Natural killer cell (primary cell): Measurements from ENCODE around the gene SCMH1. TPM values are rescaled to one million over a fixed set of nuclear protein-coding genes. Genes with fewer than 3 reads are reported as not detected.

Experiments
- ATAC-seq, 3 donors: fragments of 150-1000 bp in 2 of 3; fragments of 200-7000 bp in 1 of 3; cut with Tn5 transposase; 1 replicate in 1 of 3; 2 replicates in 2 of 3; pipeline ENCODE4 v1.10.0; 2021; ENCODE audit warnings: mild to moderate bottlenecking in 2 of 3, moderate library complexity in 2 of 3
- DNase-seq, 2 donors: peaks; one replicate each; pipeline versions ENCODE4 v3.0.0 to v3.0.0-alpha.2; 2013 to 2021; ENCODE audit warnings: mixed read lengths in 1 of 2
- H3K27ac ChIP-seq: one replicate; pipeline ENCODE4 v1.5.1; 2013; ENCODE audit warnings: mild to moderate bottlenecking, low read length
- H3K27me3 ChIP-seq: one replicate; pipeline ENCODE4 v1.6.1; 2013; ENCODE audit warnings: low read length; ENCODE audit not compliant: control insufficient read depth, insufficient read depth
- H3K36me3 ChIP-seq: one replicate; pipeline ENCODE4 v1.6.1; 2013; ENCODE audit warnings: low read length; ENCODE audit not compliant: control insufficient read depth, insufficient read depth
- H3K4me1 ChIP-seq: one replicate; pipeline ENCODE4 v1.6.1; 2013; ENCODE audit warnings: low read length; ENCODE audit not compliant: control insufficient read depth, insufficient read depth
- H3K4me3 ChIP-seq: one replicate; pipeline ENCODE4 v1.5.1; 2013; ENCODE audit warnings: low read length
- H3K9me3 ChIP-seq: one replicate; pipeline ENCODE4 v1.6.1; 2013; ENCODE audit warnings: low read length; ENCODE audit not compliant: control insufficient read depth, insufficient read depth
- H3K27ac Mint-ChIP-seq, 2 donors: one replicate each; pipeline ENCODE4 v1.8.0; 2022; ENCODE audit warnings: mild to moderate bottlenecking in 2 of 2, mixed read lengths in 2 of 2, moderate library complexity in 1 of 2
- H3K27me3 Mint-ChIP-seq, 2 donors: one replicate each; pipeline ENCODE4 v1.8.0; 2022; ENCODE audit warnings: low read depth in 2 of 2, mixed read lengths in 2 of 2
- H3K36me3 Mint-ChIP-seq: one replicate; pipeline ENCODE4 v1.8.0; 2022; ENCODE audit warnings: mixed read lengths
- H3K4me1 Mint-ChIP-seq, 2 donors: one replicate each; pipeline ENCODE4 v1.8.0; 2022; ENCODE audit warnings: mixed read lengths in 2 of 2
- H3K4me3 Mint-ChIP-seq: one replicate; pipeline ENCODE4 v1.8.0; 2022; ENCODE audit warnings: mild to moderate bottlenecking, moderate library complexity, mixed read lengths
- H3K9me3 Mint-ChIP-seq, 2 donors: one replicate each; pipeline ENCODE4 v1.8.0; 2022; ENCODE audit warnings: mixed read lengths in 2 of 2
- WGBS: methylation state at CpG from one replicate; pipeline ENCODE4 v1.1.7; 2013; ENCODE audit warnings: missing lambda C conversion rate; ENCODE audit not compliant: insufficient coverage; 5-methylcytosine and 5-hydroxymethylcytosine counted together
- intact Hi-C: fragments of 100-400 bp; cut with micrococcal nuclease; formaldehyde crosslinking; loops from one replicate; pipeline ENCODE4 v1.14.2; 2022
- total RNA-seq, 4 donors: library from RNA; stranded (reverse); fragments of 120-200 nt in 1 of 4; gene quantifications; one replicate each; pipeline versions ENCODE4 v1.2.3 to v1.2.4, GENCODE V29; 2013 to 2022
- TF ChIP-seq, protein P1 (sequence below): fragments of 200-600 bp; IDR thresholded peaks from one replicate; pipeline ENCODE4 v1.8.0; 2022; ENCODE audit warnings: antibody characterized with exemption

SCMH1 gene
- total RNA-seq, 3 donors from 2014 or later (not counting 1 experiment from before 2014, with no cell fraction given), result 8.3 to 10.2 (median 9.1) TPM

DNA sequence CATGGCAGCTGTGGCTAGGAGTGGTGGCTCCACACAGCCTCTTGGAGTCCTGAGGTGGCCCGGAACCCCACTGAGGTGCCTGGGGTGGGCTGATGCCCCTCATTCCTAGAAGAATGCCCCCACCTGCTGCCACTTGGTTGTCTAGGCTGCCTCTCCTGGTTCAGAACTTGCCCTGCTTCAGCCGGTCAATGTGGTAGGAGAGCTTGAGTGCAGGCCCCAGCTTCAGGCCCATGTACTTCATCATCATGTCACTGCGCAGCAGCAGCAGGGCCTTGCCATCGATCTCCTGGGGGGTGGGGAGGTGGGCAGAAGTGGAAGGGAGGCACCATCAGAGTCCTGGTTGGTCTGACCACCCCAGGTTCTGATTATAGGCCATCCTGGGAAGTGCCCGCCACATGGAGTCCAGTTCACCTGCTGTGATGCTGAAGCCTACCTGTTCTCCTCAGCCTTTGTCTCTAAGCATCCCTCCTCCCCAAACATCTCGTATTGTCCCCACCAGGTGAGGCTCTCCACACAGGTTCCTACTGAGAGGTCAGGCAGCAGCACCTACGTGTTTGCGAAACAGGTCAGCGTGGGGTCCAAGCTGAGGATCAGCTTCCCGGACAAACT lies 214.0 kb downstream of the SCMH1 start:
- H3K27me3 Mint-ChIP-seq, result no peaks in the 10 kb centered on the region
- peaks cover 18% of the 10 kb centered on the region for H3K36me3 ChIP-seq
- no peak for ATAC-seq
- WGBS, result over 99% methylated on average over 10 of the region's 10 CpGs
- DNase-seq, result no peak
- intact Hi-C loops, result no loop called here
- TF ChIP-seq, protein P1, sequence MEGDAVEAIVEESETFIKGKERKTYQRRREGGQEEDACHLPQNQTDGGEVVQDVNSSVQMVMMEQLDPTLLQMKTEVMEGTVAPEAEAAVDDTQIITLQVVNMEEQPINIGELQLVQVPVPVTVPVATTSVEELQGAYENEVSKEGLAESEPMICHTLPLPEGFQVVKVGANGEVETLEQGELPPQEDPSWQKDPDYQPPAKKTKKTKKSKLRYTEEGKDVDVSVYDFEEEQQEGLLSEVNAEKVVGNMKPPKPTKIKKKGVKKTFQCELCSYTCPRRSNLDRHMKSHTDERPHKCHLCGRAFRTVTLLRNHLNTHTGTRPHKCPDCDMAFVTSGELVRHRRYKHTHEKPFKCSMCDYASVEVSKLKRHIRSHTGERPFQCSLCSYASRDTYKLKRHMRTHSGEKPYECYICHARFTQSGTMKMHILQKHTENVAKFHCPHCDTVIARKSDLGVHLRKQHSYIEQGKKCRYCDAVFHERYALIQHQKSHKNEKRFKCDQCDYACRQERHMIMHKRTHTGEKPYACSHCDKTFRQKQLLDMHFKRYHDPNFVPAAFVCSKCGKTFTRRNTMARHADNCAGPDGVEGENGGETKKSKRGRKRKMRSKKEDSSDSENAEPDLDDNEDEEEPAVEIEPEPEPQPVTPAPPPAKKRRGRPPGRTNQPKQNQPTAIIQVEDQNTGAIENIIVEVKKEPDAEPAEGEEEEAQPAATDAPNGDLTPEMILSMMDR, result no peak
- no peak overlapping the region for H3K27ac Mint-ChIP-seq
- no peaks in the 10 kb centered on the region for H3K9me3 Mint-ChIP-seq
- H3K4me1 ChIP-seq, result peaks cover 8% of the 10 kb centered on the region
- H3K27me3 ChIP-seq, result no peaks in the 10 kb centered on the region
- H3K4me3 ChIP-seq, result no peak overlapping the region
- H3K9me3 ChIP-seq, result no peaks in the 10 kb centered on the region
- no peak overlapping the region for H3K4me3 Mint-ChIP-seq
- H3K27ac ChIP-seq, result no peak overlapping the region
- H3K36me3 Mint-ChIP-seq, result no peaks in the 10 kb centered on the region
- H3K4me1 Mint-ChIP-seq, result peaks cover 5 to 7% of the 10 kb centered on the region in 2 donors

GRCh38 chr1:41025979-41026819 lies 215.9 kb downstream of the SCMH1 start:
- Histone ChIP-seq H3K4me3 (no peak overlapping the region), H3K36me3 (peaks cover 12% of the 10 kb centered on the region), H3K27ac (no peak overlapping the region), H3K9me3 (no peaks in the 10 kb centered on the region), H3K27me3 (no peaks in the 10 kb centered on the region), H3K4me1 (peaks cover 8% of the 10 kb centered on the region)
- H3K36me3 Mint-ChIP-seq, result no peaks in the 10 kb centered on the region
- TF ChIP-seq, protein P1, result no peak
- no peaks in the 10 kb centered on the region for H3K9me3 Mint-ChIP-seq
- 97% methylated on average over 4 of the region's 4 CpGs for WGBS
- H3K4me1 Mint-ChIP-seq, result peaks cover 5 to 12% of the 10 kb centered on the region in 2 donors
- H3K27me3 Mint-ChIP-seq, result no peaks in the 10 kb centered on the region
- no peak overlapping the region for H3K4me3 Mint-ChIP-seq
- intact Hi-C loops, result no loop called here
- DNase-seq (no peak), ATAC-seq (peak in 1 of 3 donors; percentile 16)
- H3K27ac Mint-ChIP-seq, result peak overlapping the region in 1 of 2 donors; percentile 13

GRCh38 chr1:41024953-41025352 lies 217.2 kb downstream of the SCMH1 start:
- H3K27me3 ChIP-seq, result no peaks in the 10 kb centered on the region
- no peaks in the 10 kb centered on the region for H3K9me3 ChIP-seq
- Mint-ChIP-seq H3K4me1 (peaks cover 5 to 12% of the 10 kb centered on the region in 2 donors), H3K9me3 (no peaks in the 10 kb centered on the region), H3K4me3 (no peak overlapping the region), H3K27ac (peak overlapping the region in 1 of 2 donors; percentile 44), H3K27me3 (no peaks in the 10 kb centered on the region), H3K36me3 (no peaks in the 10 kb centered on the region)
- no peak overlapping the region for H3K27ac ChIP-seq
- WGBS, result 100% methylated on average over 1 of the region's 2 CpGs
- H3K4me3 ChIP-seq, result no peak overlapping the region
- H3K4me1 ChIP-seq, result peaks cover 8% of the 10 kb centered on the region
- DNase-seq (no peak), ATAC-seq (no peak)
- TF ChIP-seq, protein P1, result no peak
- H3K36me3 ChIP-seq, result peaks cover 8% of the 10 kb centered on the region
- intact Hi-C loops, result no loop called here
